ENCODE measurements around the gene TOM1.

Gene TOM1

DNA sequence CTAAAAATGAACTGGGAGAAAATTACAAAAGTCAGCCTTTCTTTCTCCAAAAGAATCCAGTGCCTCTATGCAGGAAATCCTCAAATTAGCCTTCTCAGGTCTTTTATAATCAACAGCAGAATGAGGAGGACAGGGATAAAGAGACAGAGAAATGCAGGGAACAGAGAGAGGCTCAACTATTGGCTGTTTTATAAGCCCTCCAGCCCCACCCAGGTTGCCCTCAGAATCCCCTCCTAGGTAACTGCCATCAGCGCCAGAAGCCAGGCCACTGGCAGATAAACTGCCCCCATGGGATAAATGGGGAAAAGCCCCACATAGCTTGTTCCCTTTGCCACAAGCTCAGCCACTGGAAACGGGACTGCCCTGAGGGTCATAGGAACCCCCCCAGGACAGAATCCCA, 70.3 kb downstream of the TOM1 start:
- no peak for DNase-seq (ENCODE audit: low read depth, low spot score)

DNA sequence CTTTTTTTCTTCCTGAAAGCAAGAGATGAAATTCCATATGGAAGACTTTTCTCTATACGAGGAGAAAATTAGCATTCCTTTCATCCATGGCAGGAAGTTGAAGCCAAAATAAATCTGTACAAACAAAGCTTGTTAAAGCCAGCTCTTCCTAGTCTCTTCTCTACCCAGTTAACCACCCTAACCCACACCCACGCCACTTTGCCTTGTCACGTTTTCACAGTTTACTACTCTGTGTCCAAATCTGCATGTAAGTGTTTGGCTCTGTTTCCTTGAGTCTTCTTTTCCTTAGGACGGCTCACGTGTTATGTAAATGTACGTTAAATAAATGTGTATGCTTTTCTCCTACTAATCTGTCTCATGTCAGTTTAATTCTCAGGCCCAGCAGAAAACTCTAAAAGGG, 74.1 kb downstream of the TOM1 start:
- DNase-seq (ENCODE audit: low read depth, low spot score) = no peak

DNA sequence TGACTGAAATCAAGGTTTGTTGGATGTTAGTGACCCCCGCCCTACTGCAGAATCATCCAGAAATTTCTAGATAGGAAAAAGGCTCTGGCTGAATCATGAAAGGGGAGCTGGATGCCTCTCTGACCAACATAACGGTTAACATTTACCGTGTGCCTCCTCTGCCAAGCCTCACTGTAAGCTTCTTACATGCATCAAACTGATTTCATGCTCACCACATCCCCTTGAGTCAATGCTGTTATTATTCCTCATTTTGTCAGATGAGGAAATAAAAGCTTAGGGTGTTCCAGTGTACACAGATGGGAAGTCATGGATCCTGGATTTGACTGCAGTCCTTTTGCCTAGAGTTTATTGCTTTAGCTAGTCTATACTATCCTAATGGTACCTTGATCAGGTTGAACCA, 75.3 kb downstream of the TOM1 start:
- no peak for DNase-seq (ENCODE audit: low read depth, low spot score)

DNA sequence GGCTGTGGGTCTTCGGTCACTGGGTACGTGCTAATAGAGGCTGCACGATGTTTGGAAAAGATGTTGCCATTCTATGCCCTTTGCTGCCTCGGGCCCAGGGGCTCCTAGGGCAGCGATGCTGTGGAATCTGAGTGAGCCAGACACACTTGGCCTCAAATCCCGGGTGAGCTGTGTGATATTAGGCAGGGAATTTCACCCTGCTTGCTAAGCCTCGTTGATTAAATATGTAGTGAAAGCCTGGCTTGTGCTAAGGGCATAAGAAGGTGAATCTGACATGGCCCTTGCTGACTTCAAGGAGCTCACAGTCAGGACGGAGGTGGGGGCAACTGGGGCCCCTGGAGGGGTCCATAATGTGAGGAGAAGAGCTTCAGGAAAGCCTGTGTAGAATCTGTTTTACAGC, 75.8 kb downstream of the TOM1 start:
- DNase-seq (ENCODE audit: low read depth, low spot score) = no peak

DNA sequence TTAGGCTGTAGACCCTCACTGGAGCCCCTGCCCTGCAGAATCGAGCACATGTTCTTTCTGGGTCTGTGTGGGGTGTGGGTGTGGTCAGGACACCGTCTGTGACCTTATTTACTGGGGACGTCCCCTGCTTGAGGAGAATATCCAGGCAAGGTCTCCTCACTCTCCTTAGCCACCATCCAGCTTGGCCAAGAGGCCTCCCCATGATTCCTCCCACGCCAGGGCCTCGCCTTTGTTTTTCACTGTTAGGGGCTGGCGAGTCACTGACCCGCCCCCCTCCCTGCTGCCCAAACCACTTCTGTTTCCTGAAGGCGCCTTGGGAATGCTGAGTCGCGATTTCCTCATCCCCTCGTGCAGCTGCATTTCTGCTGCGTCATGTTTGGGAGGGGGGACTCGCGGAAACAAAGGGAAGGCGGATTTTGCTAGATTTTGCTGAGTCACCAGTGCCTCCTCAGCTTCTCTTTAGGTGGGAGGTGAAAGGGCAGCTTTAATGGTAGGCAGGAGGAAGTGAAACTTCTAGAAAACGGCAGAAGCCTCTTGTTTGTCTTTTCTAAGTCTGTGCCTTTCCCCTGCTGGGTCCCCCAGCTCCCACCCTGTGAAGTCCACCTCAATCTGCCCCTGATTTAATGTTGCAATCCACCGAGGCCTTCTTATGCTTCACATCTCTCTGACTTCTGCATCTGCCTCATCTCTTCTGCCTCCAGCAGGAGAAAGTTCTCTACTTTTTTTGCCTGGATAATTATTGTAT, 77.2 kb downstream of the TOM1 start:
- DNase-seq (ENCODE audit: low read depth, low spot score) = peak; percentile 99

DNA sequence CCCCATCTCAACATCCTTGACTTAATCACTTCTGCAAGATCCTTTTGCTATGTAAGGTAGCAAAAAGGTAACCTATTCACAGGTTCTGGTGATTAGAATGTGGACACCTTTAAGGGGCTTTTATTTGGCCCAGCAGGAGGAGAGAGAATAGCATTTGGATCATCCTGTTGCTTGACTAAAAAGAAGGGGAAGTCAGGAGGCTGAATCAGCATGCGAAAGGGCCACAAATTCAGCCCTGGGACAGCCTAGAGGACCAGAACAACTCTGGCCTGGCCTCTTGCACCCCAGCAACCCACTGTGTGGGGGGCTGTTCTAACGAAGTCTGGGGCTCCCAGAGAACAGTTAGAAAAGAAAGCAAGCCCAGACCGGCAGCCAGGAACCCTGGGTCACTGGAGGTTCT, 78.0 kb downstream of the TOM1 start:
- no peak for DNase-seq (ENCODE audit: low read depth, low spot score)

DNA sequence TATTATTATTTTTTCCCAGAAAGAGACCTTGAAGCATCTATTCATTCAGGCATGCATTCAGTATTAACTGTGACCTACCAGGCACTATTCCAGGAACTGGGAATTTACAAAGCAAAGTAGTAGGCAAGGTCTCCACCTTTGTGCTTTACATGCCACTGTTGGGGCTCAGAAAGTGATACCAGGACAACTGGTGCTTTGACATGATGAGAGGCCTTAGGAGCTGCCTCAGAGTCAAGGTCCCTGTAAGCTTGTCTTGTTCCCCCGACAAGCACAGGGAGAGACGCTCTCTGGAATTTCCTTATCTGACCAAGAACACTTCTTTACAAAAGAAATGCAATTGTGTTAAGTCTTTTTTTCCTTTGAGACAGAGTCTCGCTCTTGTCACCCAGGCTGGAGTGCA, 78.9 kb downstream of the TOM1 start:
- no peak for DNase-seq (ENCODE audit: low read depth, low spot score)

DNA sequence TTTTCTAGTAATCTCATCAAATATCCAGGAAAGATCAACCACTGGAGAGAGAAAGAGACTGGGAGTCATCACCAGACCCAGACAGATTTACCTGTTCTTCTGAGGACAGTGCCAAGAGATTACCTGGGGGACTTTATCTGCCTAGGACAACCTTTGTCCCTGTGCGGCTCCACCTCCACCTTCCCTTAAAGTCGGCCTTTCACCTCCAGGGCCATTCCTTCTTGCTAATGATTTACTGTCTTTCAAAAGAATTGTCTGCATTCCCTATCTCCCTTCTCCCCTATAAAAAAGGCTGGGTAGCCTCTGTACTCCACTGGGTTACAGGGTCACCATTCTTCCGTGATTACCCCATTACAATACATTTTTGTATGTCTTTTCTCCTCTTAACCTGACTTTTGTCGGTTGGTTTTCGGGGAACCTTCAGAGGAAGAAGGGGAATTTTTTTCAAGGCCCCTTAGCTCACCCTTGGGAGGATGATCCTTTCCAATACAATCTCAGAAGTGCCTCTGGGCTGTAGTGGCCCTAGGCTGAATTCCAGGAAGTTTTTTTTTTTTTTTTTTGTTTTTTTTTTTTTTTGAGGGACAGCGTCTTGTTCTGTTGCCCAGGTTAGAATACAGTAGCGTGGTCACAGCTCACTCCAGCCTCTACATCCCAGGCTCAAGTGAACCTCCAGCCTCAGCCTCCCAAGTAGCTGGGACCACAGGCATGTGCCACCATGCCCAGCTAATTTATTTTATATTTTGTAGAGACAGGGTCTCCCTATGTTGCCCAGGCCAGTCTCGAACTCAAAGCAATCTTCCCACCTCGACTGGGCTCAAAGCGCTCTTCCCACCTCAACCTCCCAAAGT, 79.7 kb downstream of the TOM1 start:
- peak; percentile 89 for DNase-seq (ENCODE audit: low read depth, low spot score)

DNA sequence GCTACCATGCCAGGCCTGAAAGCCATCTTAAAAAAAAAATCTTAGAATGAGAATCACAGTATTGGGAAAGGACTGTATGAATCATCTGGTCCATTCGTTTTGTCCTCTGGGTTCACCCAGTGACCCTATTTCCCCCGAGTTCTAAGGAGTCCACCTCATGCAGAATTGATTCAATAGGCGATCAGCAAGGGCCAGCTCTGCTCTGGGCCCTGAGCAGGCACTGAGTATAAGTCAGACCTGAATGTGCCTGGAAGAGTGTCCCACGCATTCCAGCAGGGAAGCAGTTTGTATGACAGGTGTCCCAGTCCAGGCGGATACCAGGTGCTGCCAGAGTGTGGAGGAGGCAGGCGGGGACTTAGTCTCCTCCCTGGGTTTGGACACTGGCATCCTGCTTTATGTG, 80.3 kb downstream of the TOM1 start:
- DNase-seq (ENCODE audit: low read depth, low spot score) = no peak

DNA sequence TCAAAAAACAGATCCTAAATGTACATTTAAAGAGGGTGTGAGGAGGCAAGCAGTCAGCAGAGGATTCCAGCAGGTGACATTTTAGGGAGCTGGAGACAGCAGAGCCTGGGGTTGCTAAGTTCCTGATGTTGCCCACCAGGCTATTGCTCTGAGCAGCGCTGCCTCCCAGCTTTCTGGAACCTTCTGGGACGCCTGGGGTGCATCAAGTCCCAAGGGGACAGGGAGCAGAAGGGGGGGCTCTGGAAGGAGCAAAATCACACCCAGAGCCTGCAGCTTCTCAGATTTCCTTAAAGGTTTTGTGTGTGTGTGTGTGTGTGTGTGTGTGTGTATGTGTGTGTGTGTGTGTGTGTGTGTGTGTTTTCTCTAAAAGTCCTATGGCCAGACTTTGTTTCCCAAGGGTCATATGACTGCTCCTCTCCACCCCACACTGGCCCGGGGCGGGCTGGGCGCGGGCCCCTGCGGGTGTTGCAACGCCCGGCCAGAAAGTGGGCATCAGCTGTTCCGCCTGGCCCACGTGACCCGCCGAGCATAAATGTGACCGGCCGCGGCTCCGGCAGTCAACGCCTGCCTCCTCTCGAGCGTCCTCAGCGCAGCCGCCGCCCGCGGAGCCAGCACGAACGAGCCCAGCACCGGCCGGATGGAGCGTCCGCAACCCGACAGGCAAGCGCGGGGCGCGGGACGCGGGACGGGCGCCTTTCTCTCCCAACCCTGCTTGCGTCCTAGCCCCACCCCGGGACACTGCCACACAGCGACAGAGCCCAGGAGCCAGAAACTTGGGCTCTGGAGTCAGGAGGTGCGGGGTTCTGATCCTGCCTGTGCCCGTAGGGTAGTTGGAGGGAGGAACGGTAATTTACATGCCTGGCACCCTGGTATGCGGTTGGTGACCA, 81.1 kb downstream of the TOM1 start, which contains the start of gene HMOX1:
TSS of gene HMOX1 (plus strand) at position 560 of the 887 bp plus-strand sequence. CDS start at position 638, 78 bp downstream.
- DNase-seq (ENCODE audit: low read depth, low spot score) = peak; percentile 92

DNA sequence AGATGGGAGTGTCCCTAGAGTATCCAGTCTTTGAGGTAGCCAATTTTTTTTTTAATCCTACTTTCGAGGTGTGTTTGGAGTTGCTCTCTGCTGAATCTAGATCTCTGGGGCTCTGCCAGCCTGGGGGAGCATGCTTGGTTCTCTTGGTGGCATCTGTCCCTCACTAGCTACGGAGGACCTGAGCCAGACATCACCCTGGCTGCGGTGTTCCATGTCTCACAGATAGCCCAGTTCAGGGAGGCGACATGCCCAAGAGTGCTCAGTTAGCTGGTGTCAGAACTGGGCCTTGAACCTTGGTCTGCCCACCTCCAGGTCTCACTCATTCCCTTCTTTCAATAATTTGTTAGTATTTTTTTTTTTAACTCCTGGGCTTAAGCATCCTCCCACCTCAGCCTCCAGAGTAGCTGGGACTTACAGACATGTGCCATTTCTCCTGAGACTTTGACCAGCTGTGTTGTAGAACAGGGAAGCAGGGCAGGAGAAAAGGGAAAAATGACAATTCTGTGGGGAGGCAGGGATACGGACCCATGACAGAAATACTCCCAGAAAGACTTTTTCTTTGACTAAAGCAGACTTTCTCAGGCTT, 81.8 kb downstream of the TOM1 start:
- no peak for DNase-seq (ENCODE audit: low read depth, low spot score)

DNA sequence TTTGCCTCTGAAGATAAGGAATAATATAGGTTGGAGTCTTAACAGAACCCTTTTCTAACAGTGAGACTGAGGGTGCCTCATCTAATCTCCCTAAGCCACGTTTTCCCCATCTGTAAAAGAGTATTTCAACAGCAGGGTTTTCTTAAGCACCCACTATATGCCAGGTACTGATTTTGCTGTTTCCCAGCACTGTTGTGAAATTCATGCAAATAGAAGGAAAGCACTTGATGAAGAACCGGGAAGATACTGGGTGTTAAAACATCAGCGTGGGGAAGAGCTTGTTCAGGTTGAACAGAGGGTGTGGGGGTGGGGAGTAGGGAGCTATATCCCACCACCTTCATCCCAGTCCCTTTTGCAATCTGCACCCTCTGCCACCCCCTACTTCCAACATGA, 84.0 kb downstream of the TOM1 start:
- no peak for DNase-seq (ENCODE audit: low read depth, low spot score)

DNA sequence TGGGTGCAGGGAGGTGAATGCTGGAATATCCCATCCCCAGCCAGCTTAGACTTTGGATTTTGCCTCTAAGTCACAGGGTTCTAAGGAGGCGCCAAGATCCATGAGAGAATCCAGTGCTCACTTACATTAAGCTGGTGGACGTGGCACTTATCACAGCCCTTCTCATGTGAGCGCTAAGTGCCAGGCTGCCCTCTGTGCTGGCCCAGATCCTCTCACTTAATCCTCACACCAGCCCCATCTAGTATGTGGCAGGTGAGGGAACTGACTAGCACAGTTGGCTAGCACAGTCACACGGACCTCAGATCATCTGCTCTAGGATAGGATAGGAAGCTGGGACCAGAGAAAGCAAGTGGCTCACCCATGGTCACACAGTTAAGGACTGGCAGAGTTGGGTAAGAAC, 84.8 kb downstream of the TOM1 start:
- no peak for DNase-seq (ENCODE audit: low read depth, low spot score)

DNA sequence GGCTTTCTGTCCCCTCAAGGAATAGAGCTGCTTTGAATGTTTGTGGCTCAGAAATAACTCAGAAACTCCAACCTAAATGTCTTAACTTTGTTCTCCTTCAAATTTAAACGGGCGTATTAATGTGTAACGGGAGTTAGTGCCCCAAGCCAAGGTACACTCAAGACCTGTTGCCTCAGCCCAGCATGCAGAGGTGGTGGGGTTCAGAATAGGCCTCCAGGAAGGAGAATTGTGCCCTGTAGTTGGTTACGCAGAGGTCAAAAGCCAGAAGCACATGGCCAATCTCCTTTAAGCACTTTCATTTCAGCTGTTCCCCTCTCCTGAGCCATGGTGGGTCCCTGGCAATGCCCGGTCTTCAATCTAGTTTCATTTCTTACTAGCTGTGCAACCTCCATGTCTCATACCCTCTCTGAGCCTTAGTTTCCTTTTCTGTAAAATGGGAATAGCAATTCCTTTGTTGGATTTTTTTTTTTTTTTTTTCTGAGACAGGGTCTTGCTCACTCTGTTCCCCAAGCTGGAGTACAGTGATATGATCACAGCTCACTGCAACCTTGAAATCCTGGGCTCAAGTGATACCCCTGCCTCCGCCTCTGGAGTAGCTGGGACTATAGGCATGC, 85.4 kb downstream of the TOM1 start:
- no peak for DNase-seq (ENCODE audit: low read depth, low spot score)

DNA sequence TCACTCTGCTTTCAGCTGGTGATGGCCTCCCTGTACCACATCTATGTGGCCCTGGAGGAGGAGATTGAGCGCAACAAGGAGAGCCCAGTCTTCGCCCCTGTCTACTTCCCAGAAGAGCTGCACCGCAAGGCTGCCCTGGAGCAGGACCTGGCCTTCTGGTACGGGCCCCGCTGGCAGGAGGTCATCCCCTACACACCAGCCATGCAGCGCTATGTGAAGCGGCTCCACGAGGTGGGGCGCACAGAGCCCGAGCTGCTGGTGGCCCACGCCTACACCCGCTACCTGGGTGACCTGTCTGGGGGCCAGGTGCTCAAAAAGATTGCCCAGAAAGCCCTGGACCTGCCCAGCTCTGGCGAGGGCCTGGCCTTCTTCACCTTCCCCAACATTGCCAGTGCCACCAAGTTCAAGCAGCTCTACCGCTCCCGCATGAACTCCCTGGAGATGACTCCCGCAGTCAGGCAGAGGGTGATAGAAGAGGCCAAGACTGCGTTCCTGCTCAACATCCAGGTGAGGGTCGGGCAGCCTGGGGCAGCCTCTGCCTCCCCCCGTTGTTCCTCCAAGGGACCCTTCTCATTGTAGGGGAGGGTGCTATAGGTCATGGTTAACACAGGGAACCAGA, 87.1 kb downstream of the TOM1 start:
- DNase-seq (ENCODE audit: low read depth, low spot score) = no peak

DNA sequence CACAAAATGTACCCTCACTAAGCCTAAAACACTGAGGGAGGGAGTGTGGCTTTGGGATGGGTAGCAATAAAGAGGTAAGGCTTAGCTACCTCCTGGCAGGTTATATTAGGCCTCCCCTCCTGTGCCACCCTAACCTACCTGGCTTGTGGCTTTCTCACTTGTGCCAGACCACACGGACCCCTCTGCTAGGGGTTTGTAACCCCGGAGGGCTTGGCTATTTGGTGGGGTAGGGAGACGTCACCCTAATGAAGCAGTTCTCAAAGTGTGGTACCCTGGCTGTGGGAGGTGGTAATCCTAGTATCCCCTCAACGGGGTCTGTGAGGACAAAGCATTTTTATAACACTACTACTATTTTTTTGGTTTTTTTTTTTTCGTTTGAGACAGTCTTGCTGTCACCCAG, 91.2 kb downstream of the TOM1 start:
- no peak for DNase-seq (ENCODE audit: low read depth, low spot score)

DNA sequence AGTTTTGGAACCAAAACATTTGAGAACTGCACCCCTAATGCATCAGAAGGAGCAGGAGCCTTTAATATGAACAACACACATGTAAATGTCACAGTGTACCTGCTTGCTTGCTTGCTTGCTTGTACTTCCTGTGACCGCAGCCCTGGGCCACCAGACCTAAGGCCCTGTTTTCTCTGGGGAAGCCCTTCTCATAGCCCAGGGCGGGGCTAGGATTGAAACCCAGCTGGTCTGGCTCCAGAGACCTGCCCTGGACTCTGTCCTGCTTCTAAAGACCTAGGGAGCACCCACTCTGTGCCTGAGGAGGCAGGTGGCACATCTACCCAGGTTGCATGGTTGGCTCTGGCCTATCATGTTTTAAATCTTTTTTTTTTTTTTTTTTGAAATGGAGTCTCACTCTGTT, 92.7 kb downstream of the TOM1 start:
- no peak for DNase-seq (ENCODE audit: low read depth, low spot score)

DNA sequence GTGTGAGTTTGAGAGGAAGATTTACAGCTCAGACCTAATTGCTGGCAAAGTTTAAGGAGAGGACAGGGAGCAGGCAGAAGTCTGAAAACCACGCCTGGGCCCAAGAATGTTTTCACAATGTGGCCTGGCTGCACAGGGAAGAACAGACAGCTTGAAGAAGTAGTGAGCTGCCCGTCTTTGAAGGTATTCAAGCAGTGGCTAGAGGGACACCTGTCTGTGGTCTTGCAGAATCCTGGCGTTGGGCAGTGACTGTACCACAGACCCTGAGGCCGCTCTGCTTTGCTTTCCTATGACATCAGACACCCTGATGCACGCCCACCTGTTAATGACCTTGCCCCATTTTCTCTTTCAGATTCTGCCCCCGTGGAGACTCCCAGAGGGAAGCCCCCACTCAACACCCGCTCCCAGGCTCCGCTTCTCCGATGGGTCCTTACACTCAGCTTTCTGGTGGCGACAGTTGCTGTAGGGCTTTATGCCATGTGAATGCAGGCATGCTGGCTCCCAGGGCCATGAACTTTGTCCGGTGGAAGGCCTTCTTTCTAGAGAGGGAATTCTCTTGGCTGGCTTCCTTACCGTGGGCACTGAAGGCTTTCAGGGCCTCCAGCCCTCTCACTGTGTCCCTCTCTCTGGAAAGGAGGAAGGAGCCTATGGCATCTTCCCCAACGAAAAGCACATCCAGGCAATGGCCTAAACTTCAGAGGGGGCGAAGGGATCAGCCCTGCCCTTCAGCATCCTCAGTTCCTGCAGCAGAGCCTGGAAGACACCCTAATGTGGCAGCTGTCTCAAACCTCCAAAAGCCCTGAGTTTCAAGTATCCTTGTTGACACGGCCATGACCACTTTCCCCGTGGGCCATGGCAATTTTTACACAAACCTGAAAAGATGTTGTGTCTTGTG, 93.7 kb downstream of the TOM1 start:
- no peak for DNase-seq (ENCODE audit: low read depth, low spot score)

DNA sequence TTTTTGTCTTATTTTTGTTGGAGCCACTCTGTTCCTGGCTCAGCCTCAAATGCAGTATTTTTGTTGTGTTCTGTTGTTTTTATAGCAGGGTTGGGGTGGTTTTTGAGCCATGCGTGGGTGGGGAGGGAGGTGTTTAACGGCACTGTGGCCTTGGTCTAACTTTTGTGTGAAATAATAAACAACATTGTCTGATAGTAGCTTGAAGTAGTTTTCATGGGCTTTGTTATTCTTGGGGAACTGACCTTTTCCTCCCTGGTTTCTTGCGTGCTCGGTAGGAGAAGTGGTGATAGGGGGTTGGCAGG, 94.3 kb downstream of the TOM1 start:
- DNase-seq (ENCODE audit: low read depth, low spot score) = no peak

Data from ELF-1 (cell line).